A673 (cell line): ENCODE results near the gene POFUT1.

ENCODE experiments used
- EZH2 ChIP-seq: fragments of 200-600 bp; sonication (generic); IDR thresholded peaks from 2 replicates; pipeline ENCODE4 v1.6.1; 2017; ENCODE audit warnings: borderline replicate concordance, low read depth, mild to moderate bottlenecking, mixed read lengths, antibody characterized with exemption, low read length; ENCODE audit not compliant: poor library complexity, severe bottlenecking
- TF ChIP-seq, protein P1 (sequence below): fragments of 300-800, 200-600 bp; sonication (generic); conservative IDR thresholded peaks from 2 replicates; pipeline ENCODE4 v1.5.1; 2017; ENCODE audit warnings: low read depth, mild to moderate bottlenecking, antibody characterized with exemption, low read length, moderate library complexity, mixed read lengths

DNA sequence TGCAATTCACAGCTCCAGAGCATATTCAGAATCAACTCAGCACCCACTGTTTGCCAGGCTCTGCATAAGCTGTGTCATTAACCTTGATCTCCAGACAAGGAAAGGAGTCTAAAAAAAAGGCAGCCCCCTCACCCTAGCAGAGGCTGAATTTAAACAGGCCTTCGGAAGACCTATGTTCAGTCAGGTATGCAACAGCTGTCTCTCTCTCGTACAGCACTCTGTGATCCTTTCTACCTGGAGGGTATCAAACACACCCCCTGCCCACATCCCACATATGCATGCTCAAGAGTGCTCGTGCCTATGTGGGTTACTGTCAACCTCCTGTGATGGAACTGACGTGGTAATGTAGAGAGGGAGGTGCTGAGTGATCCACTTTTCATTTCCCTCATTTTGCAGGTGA lies 8.7 kb upstream of the POFUT1 start:
- TF ChIP-seq, protein P1, sequence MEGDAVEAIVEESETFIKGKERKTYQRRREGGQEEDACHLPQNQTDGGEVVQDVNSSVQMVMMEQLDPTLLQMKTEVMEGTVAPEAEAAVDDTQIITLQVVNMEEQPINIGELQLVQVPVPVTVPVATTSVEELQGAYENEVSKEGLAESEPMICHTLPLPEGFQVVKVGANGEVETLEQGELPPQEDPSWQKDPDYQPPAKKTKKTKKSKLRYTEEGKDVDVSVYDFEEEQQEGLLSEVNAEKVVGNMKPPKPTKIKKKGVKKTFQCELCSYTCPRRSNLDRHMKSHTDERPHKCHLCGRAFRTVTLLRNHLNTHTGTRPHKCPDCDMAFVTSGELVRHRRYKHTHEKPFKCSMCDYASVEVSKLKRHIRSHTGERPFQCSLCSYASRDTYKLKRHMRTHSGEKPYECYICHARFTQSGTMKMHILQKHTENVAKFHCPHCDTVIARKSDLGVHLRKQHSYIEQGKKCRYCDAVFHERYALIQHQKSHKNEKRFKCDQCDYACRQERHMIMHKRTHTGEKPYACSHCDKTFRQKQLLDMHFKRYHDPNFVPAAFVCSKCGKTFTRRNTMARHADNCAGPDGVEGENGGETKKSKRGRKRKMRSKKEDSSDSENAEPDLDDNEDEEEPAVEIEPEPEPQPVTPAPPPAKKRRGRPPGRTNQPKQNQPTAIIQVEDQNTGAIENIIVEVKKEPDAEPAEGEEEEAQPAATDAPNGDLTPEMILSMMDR, result no peak
- TF ChIP-seq EZH2, result no peak
